Activated CD8-positive, alpha-beta memory T cell treated with anti-CD3 and anti-CD28 coated beads, Interleukin-2, amount 50 U/mL, for 1 hour (primary cell): ENCODE results near the gene TTLL8.
"Not testable (repeated sequence)": the region's sequence is repeated elsewhere in the genome, so short reads cannot be mapped to it uniquely, and the experiment has no call there.

ENCODE experiments used
- DNase-seq: peaks from one replicate; pipeline ENCODE4 v3.0.0-alpha.2; 2020; ENCODE audit errors: extremely low read depth

TTLL8 gene

GRCh38 chr22:50058061-50058905 is at the start of gene TTLL8:
Gene TTLL8 (minus strand): TSS chr22:50058298.
- no peak for DNase-seq

DNA sequence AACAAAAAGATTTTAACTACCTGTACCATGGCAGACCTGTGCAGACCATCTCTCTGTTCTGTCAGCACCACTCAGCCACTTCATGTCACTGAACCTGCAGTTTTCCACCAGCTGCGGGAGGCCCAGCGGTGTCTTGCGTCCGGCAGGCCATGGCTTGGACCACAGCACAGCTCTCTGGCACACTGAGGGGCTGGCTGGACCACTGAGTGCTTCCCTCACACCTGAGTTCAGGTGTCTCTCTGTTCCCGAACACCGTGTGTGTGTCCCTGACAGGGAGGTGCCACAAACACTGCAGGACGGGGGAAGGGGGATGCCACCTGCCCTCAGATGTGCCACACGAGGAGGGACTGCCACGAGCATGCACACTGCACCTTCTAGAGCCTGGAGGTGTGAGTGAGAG is 49.4 kb upstream of the TTLL8 start:
- DNase-seq = no peak

DNA sequence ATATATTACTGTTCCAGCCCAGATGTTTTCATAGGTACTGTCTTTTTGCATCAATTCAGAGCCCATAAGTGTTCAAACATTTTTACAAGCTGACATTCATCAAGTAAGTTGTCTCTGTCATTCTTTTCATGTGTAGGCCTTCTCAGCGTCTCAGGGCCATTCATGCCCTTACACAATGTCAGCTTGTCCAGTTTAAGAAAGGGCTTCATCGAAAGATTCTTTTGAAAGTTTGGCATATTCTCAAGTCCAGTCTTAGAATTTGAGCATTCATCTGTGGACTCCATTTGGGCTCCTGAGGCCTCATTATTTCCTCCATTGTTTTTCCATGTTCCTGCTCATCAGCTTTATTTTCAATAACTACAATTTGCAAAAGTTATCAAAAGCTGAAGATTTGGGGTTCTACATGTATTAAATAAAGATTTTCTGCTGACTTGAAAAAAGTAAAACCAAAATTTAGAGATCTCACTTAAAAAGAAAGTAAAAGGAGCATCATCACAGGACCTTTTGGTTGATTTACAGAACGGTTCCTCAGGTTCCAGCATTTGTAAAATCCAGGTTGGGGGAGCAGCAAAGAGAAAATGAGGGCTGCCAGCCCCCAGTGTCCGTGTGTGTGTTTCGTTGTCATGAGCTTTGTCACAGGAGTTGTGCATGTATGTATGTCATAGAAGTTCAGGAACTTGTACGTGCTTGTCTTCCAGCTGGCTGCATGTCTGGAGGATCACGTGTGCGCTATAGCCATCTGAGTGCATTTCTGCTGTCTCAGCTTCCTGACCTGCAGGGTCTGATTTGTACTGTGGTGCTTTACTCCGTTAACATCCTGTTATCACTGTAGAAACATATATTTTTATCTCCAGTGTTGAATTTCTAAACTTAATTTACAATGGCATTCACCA is 47.4 kb upstream of the TTLL8 start:
- no peak for DNase-seq

DNA sequence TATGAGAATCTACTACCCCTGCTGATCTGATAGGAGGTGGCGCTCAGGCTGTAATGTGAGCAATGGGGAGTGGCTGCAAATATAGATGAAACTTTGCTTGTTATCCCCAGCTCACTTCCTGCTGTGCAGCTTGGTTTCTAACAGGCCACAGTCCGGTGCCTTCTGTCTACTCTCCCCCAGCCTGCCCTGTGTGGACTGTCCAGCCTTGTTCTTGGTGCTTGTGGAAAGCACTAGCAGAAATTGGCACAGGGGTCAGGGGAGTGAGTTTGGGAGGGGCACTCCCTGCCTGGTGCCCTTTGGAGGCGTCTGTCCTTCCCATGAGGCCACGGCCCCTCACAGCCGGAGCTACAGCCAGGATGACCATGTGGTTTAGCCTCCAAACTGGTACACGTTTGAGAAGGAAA is 46.0 kb upstream of the TTLL8 start:
- no peak for DNase-seq

GRCh38 chr22:50102946-50103345 is 44.8 kb upstream of the TTLL8 start:
- no peak for DNase-seq

DNA sequence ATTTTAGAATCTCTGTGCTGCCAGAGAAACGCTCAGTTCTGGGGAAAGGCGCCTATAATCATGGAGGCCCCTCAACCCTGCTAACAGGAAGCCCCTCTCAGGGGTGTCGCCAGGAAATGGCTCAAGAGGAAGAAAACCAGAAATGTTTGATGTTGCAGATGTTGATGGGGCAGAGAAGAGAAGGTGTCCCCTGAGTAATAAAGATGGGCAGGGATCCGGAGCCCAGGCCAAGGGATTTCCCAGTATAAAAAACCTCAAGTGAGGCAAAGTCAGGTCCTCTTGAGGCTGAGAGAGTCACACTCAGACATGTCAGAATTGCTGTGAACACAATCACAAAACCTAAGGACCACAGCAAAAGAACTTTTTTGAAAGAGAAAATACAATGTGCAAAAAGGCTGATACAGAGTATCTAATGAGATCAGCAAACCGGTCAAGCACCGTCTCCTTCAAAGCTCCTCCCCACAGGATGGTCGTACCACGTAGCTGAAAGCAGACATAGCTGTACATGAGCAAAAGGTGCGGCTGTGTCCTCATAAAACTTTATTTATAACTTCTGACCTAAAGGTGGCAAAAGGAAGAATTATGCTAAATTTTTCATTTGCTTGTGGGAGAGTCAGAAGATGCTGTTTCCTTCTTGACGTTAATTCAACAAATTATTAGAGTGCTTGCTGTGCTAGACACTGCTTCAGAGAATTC is 43.9 kb upstream of the TTLL8 start:
- no peak for DNase-seq

GRCh38 chr22:50098052-50098451 is 40.0 kb upstream of the TTLL8 start:
- no peak for DNase-seq

GRCh38 chr22:50092342-50092741 is 34.2 kb upstream of the TTLL8 start:
- no peak for DNase-seq

GRCh38 chr22:50091092-50091768 is 33.1 kb upstream of the TTLL8 start:
- DNase-seq = no peak

DNA sequence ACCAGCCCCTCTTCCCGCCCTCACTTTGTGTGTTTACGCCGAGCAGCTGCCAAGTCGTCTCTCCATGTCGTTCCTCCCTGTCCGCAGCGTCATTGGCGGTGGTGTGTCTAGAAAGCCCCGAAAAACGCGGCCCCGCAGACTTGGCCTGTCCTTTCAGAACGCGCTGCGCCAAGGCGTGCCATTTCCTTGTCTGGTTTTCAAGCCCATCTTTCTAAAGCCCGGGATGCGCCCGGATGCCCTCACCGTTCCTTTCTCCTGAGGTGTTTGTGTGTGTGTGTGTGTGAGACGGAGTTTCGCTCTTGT is 32.3 kb upstream of the TTLL8 start:
- DNase-seq = no peak

- no peak for DNase-seq
Observed at GRCh38 chr22:50089682-50090411, 31.7 kb upstream of the TTLL8 start, which contains the start of gene MOV10L1. Gene MOV10L1 (plus strand): TSS chr22:50090006. CDS start chr22:50090089, 83 bp downstream.

GRCh38 chr22:50089231-50089630 is 31.1 kb upstream of the TTLL8 start:
- no peak for DNase-seq

- DNase-seq = no peak
Observed at GRCh38 chr22:50088096-50088495, 30.0 kb upstream of the TTLL8 start.

GRCh38 chr22:50087646-50088045 is 29.5 kb upstream of the TTLL8 start:
- DNase-seq = no peak

DNA sequence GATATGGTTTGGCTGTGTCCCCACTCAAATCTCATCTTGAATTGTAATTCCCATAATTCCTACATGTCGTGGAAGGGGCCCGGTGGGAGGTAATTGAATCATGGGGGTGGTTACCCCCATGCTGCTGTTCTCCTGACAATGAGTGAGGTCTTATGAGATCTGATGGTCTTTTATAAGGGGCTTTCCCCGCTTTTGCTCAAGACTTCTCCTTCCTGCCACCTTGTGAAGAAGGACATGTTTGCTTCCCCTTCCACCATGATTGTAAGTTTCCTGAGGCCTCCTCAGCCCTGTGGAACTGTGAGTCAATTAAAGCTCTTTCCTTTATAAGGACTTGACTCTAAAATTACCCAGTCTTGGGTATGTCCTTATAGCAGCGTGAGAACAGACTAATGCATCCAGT is 28.9 kb upstream of the TTLL8 start:
- not testable (repeated sequence) for DNase-seq

DNA sequence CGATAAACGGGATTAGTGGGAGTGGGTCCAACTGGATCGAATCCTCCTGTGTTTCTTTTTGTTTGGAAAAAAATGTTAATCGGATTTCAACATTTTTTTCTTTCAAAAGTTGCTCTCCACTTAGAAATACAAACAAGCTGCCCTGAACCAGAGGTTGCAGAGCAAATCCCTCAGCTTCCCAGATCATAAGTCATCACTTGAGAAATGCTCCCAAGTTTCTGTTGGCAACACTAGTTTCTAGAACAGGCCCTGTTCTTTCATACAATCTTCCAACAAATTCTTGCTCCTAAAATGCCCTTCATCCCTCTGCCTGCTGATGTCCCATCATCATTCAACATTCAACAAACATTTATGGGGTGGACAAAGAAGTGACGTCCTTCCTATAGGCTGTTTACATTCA is 28.4 kb upstream of the TTLL8 start:
- no peak for DNase-seq

DNA sequence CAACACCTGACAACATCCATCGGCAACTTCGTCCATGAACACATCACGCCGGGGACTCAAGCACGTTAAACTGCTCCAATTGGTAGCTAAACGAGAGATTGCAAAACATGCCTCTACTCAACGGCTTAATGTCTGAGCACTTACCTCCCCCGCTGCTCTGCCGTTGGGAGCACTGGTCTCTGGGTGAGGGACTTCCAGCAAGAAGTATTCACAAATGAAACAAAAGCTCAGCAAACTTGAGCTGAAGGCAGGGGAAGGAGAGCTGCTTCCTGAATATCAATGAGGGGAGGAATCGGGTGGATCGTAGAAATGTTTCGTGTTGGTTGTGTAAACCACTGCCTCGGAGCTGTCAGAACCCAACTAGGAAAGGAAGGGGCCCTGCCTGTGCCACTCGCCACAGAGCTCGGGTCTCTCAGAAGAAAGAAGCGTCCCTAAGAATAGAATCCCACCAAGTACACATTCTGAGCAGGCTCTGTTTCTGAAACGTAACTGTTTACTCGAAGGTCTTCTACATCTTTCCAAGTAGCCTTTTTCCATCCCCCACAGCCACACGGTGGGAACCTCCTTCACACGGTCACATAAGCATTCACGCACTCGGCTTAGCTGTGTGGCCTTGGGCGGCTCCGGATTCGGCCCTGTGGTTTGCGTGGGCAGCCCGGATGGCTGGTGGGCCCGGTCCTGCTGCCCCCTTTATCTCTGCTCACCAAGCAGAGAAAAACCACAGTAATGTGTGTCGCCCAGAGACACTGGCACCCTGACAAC is 27.3 kb upstream of the TTLL8 start, which contains the start of gene MLC1:
Gene MLC1 (minus strand): TSS at position 216 of the 762 bp plus-strand sequence. CDS start 524 bp downstream, outside the sequence.
- no peak for DNase-seq

DNA sequence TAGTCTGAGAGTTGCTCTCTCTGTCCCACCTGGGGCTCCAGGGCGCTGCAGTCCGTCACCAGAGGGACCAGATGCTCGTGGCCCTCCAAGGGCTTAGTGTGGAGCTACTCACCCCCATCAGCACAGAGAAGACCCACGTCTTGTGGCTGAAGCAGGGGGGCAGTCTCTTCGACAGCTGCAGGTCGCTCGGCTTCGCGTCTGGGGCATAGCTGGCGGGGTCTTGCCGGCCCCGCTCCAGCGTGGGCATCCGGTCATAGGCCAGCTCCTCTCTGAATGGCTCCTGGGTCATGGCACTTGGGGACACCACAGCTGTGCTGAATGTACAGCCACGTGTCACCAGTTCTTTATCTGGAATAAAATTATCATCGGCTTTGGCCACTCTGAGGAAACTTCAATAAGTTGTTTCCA is 26.5 kb upstream of the TTLL8 start:
- DNase-seq = no peak

GRCh38 chr22:50084080-50084477 is 26.0 kb upstream of the TTLL8 start:
- no peak for DNase-seq

DNA sequence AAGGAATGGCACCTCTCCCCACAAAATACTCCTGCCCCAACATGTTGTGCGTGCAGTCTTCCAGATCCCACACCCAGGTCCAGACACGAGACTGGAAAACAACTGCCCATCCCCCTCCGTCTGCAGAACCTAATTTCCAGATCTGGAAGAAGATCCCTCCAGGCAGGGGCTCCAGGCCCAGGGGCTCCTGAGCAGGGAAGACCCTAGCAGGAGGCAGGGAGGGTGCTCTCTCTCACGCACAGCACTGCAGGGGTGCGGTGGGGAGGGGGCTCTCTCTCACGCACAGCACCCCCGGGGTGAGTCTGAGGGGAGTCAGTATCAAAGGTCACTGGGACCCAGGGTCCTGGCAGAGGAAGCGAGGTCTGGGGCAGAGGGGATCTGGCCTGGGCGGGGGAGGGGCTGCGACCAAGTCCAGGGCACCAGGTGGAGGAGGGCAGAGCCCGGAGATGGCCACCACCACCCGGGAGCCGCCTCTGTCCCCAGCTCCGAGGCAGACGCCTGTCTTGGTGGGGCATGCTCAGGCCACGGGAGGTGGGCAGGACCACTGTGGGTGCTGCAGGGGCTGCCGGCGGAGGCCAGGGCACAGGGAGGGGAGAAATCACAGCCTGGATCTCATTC is 25.5 kb upstream of the TTLL8 start:
- no peak for DNase-seq
